ENCODE results near the gene SSU72. TPM values are rescaled to one million over a fixed set of nuclear protein-coding genes. Genes with fewer than 3 reads are reported as not detected.
"Not testable (repeated sequence)": the region's sequence is repeated elsewhere in the genome, so short reads cannot be mapped to it uniquely, and the experiment has no call there.

SSU72 gene
- total RNA-seq, 4 donors from 2014 or later = 78.7 to 134 (median 112) TPM

DNA sequence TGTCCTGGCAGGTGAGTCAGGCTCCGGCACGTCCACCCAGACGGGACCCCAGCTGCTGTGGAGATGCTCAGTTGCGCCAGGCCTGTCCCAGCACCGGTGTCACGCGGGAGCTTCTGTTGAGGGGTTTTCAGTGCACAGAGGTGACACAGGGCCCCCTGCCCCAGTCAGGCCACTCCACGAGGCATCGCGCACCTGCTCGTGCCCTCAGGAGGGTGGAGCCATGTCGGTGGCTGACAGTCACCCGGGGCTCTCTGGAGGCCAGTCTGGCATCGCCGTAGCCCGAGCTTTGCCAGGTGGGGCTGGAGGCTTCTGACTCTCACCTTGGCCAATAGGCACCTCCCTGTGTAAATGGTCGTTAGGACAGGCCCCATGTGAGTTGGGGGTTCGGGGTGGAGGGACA is 45.3 kb downstream of the SSU72 start:
- intact Hi-C loops (cut with DNase I) = no loop called here
- no peak for TF ChIP-seq POLR2A (IDR thresholded peaks at IDR 0.05; ENCODE audit: low read depth)
- TF ChIP-seq EP300 (IDR thresholded peaks at IDR 0.05) = no peak
- TF ChIP-seq, protein P1, sequence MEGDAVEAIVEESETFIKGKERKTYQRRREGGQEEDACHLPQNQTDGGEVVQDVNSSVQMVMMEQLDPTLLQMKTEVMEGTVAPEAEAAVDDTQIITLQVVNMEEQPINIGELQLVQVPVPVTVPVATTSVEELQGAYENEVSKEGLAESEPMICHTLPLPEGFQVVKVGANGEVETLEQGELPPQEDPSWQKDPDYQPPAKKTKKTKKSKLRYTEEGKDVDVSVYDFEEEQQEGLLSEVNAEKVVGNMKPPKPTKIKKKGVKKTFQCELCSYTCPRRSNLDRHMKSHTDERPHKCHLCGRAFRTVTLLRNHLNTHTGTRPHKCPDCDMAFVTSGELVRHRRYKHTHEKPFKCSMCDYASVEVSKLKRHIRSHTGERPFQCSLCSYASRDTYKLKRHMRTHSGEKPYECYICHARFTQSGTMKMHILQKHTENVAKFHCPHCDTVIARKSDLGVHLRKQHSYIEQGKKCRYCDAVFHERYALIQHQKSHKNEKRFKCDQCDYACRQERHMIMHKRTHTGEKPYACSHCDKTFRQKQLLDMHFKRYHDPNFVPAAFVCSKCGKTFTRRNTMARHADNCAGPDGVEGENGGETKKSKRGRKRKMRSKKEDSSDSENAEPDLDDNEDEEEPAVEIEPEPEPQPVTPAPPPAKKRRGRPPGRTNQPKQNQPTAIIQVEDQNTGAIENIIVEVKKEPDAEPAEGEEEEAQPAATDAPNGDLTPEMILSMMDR (IDR thresholded peaks at IDR 0.05) = no peak
- no peak for TF ChIP-seq POLR2AphosphoS5 (IDR thresholded peaks at IDR 0.05)
- 99% methylated on average over 7 of the region's 18 CpGs for WGBS
- Histone ChIP-seq H3K4me1 (peaks cover 0 to 9% (median 4%) of the 10 kb centered on the region in 4 donors), H3K4me3 (no peak overlapping the region), H3K36me3 (peaks cover 11 to 67% (median 49%) of the 10 kb centered on the region in 4 donors), H3K9me3 (peaks cover 0 to 14% (median 10%) of the 10 kb centered on the region in 4 donors), H3K27me3 (no peaks in the 10 kb centered on the region), H3K27ac (replicated peaks in 1 of 4) (no peak overlapping the region)
- DNase-seq (ENCODE audit: extremely low spot score) = no peak

DNA sequence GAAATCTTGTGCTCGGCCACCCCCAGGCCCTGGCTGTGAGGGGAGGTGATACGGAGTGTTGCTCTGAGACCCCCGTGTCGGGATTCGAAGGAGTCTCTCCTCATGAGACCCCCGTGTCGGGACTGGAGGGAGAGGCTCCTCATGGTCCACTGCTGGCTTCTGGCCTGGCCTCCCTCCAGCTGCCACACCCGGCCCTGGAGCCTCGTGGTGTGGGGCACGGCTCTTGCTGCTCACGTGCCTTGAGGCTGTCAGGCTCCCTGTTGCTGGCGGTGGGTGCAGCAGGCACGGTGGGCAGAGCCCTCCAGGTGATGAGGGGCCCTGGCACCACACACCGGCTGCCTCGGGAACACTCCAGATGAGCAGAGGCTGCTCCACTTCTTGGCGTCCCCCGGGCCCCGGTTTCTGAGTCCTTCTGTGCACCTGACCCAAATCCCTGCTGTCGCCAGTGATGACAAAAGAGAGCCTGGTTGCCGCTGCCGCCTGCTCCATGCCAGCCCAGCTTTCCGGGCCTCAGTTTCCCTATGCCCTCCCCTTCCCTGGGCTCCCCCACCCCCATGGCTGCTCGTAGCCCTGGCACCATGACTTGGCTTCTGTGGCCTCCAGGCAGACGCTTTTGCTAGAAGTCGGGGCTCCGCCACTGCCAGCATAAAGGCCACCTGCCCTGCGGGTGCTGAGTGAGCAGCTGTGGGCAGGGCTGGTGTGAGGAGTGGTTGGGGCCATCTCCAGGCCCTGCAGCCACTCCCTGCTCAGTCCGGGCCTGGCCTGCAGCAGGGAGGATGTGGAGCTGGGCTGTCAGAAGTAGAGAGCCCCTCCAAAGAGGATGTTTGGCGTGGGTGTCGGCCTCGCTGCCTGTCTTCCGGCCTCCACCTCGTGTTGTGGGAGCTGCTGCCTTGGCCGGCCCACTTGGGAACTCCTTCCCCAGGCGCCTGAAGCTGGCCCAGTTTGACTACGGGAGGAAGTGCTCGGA is 46.1 kb downstream of the SSU72 start:
- intact Hi-C loops (cut with DNase I) = no loop called here
- Histone ChIP-seq H3K9me3 (peaks cover 0 to 14% (median 10%) of the 10 kb centered on the region in 4 donors), H3K36me3 (peaks cover 11 to 66% (median 50%) of the 10 kb centered on the region in 4 donors), H3K27me3 (no peaks in the 10 kb centered on the region), H3K27ac (replicated peaks in 1 of 4) (no peak overlapping the region), H3K4me1 (peaks cover 0 to 6% (median 4%) of the 10 kb centered on the region in 4 donors), H3K4me3 (no peak overlapping the region)
- WGBS = 89% methylated on average over 27 of the region's 37 CpGs
- DNase-seq (ENCODE audit: extremely low spot score) = no peak
- TF ChIP-seq POLR2A (IDR thresholded peaks at IDR 0.05; ENCODE audit: low read depth) (no peak), EP300 (IDR thresholded peaks at IDR 0.05) (no peak), POLR2AphosphoS5 (IDR thresholded peaks at IDR 0.05) (no peak)
- TF ChIP-seq, protein P1 (IDR thresholded peaks at IDR 0.05) = no peak

DNA sequence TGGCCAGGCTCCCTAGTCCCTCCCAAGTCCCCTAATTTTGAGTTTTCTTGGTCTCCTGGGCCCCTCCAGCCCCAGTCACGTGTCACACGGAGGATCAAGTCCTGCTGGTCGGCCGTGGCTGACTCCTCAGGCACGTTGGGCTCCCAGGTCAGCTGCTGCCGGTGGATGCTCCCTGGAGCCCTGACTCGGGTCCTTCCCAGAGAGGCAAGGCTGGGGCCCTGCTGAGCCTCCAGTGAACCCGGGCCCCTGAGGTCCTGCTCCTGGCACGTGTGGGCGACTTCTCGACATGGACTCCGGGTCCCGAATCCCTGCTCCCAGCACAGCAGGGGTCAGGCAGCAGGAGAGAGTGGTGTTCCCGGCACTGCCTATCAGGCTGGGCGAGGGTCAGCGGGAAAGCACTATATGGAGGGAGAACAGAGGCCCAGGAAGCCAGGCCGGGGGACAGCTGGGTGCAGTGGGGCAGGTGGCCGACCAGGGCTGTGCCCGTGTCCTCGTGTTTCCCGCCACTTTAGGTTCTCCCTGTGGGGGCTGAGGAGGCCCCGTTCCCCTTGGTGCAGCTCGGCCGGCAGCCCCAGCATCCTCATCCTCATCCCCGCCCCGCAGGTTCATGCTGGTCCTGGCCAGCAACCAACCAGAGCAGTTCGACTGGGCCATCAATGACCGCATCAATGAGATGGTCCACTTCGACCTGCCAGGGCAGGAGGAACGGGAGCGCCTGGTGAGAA is 47.4 kb downstream of the SSU72 start:
- Histone ChIP-seq H3K27ac (replicated peaks in 1 of 4) (no peak overlapping the region), H3K27me3 (no peaks in the 10 kb centered on the region), H3K9me3 (peaks cover 0 to 12% (median 10%) of the 10 kb centered on the region in 4 donors), H3K4me1 (no peaks in the 10 kb centered on the region), H3K4me3 (no peak overlapping the region), H3K36me3 (peaks cover 11 to 69% (median 59%) of the 10 kb centered on the region in 4 donors)
- intact Hi-C loops (cut with DNase I) = no loop called here
- DNase-seq (ENCODE audit: extremely low spot score) = no peak
- 91% methylated on average over 23 of the region's 31 CpGs for WGBS
- TF ChIP-seq POLR2AphosphoS5 (IDR thresholded peaks at IDR 0.05) = no peak
- TF ChIP-seq POLR2A (IDR thresholded peaks at IDR 0.05; ENCODE audit: low read depth) = no peak

DNA sequence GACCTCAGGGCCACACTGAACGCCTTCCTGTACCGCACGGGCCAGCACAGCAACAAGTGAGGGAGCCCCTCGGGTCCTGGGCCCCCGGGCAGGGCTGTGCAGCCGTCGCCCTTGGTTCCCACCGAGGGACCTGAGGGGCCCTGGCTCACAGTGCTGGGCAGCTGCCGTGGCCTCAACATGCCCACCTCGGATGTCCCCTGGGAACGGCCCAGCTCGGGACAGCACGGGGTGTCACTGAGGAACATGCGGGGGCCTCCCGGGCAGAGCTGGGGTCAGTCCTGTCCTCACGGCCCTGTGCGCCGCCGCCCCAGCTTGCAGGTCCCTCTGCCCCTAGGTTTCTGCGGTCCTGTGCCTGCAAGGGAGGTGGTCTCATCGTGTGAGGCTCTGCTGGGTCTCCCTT is 48.2 kb downstream of the SSU72 start:
- H3K27me3 ChIP-seq; H3K4me1 ChIP-seq; H3K27ac ChIP-seq (replicated peaks in 1 of 4); intact Hi-C loops (cut with DNase I); H3K9me3 ChIP-seq; DNase-seq (ENCODE audit: extremely low spot score); H3K4me3 ChIP-seq: not testable (repeated sequence)
- WGBS = no CpG with 5 or more reads among the region's 21 CpGs
- H3K36me3 ChIP-seq = peaks cover 11 to 77% (median 64%) of the 10 kb centered on the region in 4 donors

DNA sequence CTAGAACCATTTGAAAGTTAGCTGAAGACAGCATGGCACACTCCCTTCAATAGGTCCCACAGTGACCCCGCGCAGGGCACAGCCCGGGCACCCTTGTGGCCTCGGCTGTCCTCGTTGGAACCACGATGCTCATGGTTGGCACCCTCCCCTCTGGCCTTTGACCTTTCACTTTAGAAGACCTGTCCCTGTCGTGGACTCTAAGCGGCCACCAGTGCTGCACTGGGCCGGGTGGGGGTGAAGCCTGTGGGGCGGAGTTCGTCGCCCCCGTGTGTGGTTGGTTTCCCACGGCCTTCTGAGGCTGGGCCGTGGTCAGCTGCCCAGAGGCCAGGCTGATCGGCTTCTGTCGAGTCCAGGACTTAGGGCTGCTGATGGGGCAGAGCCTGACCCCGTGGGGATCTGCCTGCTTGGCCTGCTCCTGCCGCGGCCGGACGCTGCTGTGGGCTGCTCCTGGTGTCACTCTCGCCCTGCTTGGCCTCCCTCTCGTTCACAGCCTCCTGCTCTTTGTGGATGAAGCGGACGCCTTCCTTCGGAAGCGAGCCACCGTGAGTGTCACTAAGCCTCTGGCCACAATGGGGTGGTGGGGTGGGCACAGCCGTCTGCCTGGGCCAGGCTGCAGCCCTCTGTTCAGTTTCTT is 49.8 kb downstream of the SSU72 start:
- 93% methylated on average over 19 of the region's 30 CpGs for WGBS
- H3K27ac ChIP-seq (replicated peaks in 1 of 4); H3K4me1 ChIP-seq; H3K27me3 ChIP-seq; H3K4me3 ChIP-seq; intact Hi-C loops (cut with DNase I); DNase-seq (ENCODE audit: extremely low spot score); H3K9me3 ChIP-seq: not testable (repeated sequence)
- peaks cover 18 to 88% (median 77%) of the 10 kb centered on the region in 4 donors for H3K36me3 ChIP-seq

DNA sequence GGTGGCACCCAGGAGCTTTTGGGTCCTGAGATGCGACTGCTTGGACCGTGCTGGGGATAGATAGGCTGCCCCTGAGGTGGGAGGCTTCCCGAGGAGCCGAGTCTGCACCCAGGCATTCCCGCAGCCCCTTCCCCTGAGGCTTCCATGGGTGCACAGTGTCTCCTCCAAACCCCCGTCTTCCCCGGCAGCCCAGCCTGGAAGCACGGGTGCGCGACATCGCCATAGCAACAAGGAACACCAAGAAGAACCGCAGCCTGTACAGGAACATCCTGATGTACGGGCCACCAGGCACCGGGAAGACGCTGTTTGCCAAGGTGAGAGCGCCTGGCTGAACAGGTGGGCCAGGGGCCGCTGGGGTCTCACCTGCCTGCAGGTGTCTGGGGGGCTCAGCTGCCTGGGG is 51.0 kb downstream of the SSU72 start:
- peaks cover 9 to 82% (median 71%) of the 10 kb centered on the region in 4 donors for H3K36me3 ChIP-seq
- WGBS = 97% methylated on average over 5 of the region's 17 CpGs
- H3K27me3 ChIP-seq; H3K9me3 ChIP-seq; H3K27ac ChIP-seq (replicated peaks in 1 of 4); H3K4me3 ChIP-seq; intact Hi-C loops (cut with DNase I); DNase-seq (ENCODE audit: extremely low spot score); H3K4me1 ChIP-seq: not testable (repeated sequence)

DNA sequence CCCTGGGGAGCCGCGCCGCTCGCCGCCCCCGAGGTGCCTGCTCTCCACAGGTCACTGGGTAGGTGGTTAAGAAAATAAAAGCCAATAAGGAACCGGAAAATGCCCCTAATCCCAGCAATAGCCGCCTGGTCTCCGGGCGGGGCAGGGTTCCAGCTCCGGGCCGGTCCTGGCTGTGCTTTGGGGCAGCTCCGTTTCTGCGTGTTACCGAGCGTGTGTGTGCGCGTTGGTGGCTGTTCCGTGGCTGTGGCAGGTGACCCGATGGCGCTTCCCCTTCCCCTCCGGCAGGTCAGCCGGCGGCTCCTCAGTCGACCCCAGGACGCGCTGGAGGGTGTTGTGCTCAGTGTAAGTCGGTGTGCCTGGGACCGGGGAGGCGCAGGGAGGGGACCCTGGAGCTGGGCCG is 51.4 kb downstream of the SSU72 start:
- H3K27me3 ChIP-seq; intact Hi-C loops (cut with DNase I); H3K27ac ChIP-seq (replicated peaks in 1 of 4); H3K4me1 ChIP-seq; DNase-seq (ENCODE audit: extremely low spot score); H3K9me3 ChIP-seq; H3K4me3 ChIP-seq: not testable (repeated sequence)
- H3K36me3 ChIP-seq = peaks cover 8 to 82% (median 71%) of the 10 kb centered on the region in 4 donors
- 93% methylated on average over 10 of the region's 31 CpGs for WGBS

DNA sequence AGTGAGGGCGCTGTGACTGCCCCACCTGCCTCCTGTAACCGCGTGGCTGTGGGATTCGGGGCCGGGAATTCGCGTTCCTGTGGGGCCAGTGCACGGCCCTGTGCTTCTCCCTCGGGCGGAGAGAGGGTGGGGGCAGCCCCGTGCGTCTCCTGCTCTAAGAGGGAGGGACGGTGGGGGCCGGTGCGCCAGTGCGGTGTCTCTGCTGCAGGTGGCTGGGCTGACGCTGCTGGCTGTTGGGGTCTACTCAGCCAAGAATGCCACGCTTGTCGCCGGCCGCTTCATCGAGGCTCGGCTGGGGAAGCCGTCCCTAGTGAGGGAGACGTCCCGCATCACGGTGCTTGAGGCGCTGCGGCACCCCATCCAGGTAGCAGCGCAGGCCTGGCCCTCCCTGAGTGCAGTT is 52.1 kb downstream of the SSU72 start:
- H3K27ac ChIP-seq (replicated peaks in 1 of 4); H3K4me3 ChIP-seq; DNase-seq (ENCODE audit: extremely low spot score); H3K9me3 ChIP-seq; H3K4me1 ChIP-seq; intact Hi-C loops (cut with DNase I); H3K27me3 ChIP-seq: not testable (repeated sequence)
- H3K36me3 ChIP-seq = peaks cover 8 to 82% (median 72%) of the 10 kb centered on the region in 4 donors
- WGBS = 92% methylated on average over 10 of the region's 30 CpGs

All from esophagus muscularis mucosa (tissue), 4 donors.